HEK293 (cell line): ENCODE data around the gene PDE4A.
A peak's percentile ranks its signal among the peaks of the same experiment; 100 is the strongest.

Experiments used
- CTCF ChIA-PET: fragments of 350-600 bp; formaldehyde crosslinking; extraction: SDS; loops from one replicate; lab custom pipeline; 2021; ENCODE audit warnings: antibody characterized with exemption; lab: Yijun Ruan, JAX
- POLR2A ChIA-PET: fragments of 300-600 bp; formaldehyde crosslinking; extraction: SDS; loops from one replicate; lab custom pipeline; 2020; ENCODE audit warnings: antibody characterized with exemption, inconsistent platforms; lab: Yijun Ruan, JAX
- H3K27ac ChIP-seq: fragments of 200-500 bp; sonication (Bioruptor generic); 2 replicates; pipeline ENCODE4 v1.5.1; 2014; ENCODE audit warnings: low read depth, low read length, control low read depth, inconsistent platforms; ENCODE audit errors: extremely low read depth
- H3K36me3 ChIP-seq, 2 experiments: fragments of 200-500 bp in 1 of 2; sonication (Bioruptor generic) in 1 of 2; 1 replicate in 1 of 2; 2 replicates in 1 of 2; pipeline ENCODE4 v1.5.1; 2014 to 2017; ENCODE audit warnings: inconsistent platforms in 2 of 2, low read length in 2 of 2; ENCODE audit not compliant: control insufficient read depth in 2 of 2, insufficient read depth in 1 of 2
- H3K4me1 ChIP-seq: fragments of 200-500 bp; sonication (Bioruptor generic); 2 replicates; pipeline ENCODE4 v1.5.1; 2014; ENCODE audit warnings: mild to moderate bottlenecking, low read length, inconsistent platforms; ENCODE audit not compliant: control insufficient read depth, insufficient read depth
- H3K4me3 ChIP-seq: 2 replicates; pipeline ENCODE4 v1.5.1; 2011; ENCODE audit warnings: low read depth, mild to moderate bottlenecking, control low read depth, low read length, moderate library complexity
- H3K9me3 ChIP-seq: fragments of 200-500 bp; sonication (Bioruptor generic); 2 replicates; pipeline ENCODE4 v1.5.1; 2014; ENCODE audit warnings: low read depth, low read length, inconsistent platforms; ENCODE audit not compliant: control insufficient read depth, insufficient read depth
- CTCF ChIP-seq: fragments of 450-650 bp; formaldehyde crosslinking; IDR thresholded peaks from 2 replicates; pipeline ENCODE4 v1.5.1; 2016; ENCODE audit warnings: missing biosample characterization, missing genetic modification characterization
- GLIS2 ChIP-seq: fragments of 450-650 bp; formaldehyde crosslinking; IDR thresholded peaks from 2 replicates; pipeline ENCODE4 v1.5.1; 2016; ENCODE audit warnings: missing biosample characterization, missing genetic modification characterization
- INSM2 ChIP-seq: fragments of 450-650 bp; formaldehyde crosslinking; IDR thresholded peaks from 2 replicates; pipeline ENCODE4 v1.5.1; 2016; ENCODE audit warnings: missing biosample characterization, missing genetic modification characterization
- KLF17 ChIP-seq: fragments of 450-650 bp; formaldehyde crosslinking; IDR thresholded peaks from 2 replicates; pipeline ENCODE4 v1.5.1; 2016; ENCODE audit warnings: missing biosample characterization, missing genetic modification characterization
- PRDM10 ChIP-seq: fragments of 450-650 bp; formaldehyde crosslinking; IDR thresholded peaks from 2 replicates; pipeline ENCODE4 v1.5.1; 2016; ENCODE audit warnings: missing biosample characterization, missing genetic modification characterization
- REPIN1 ChIP-seq: fragments of 450-650 bp; formaldehyde crosslinking; IDR thresholded peaks from 2 replicates; pipeline ENCODE4 v1.5.1; 2017; ENCODE audit warnings: missing biosample characterization, missing genetic modification characterization, low read depth
- TCF7L2 ChIP-seq: IDR thresholded peaks from 2 replicates; pipeline ENCODE4 v1.6.1; 2011; ENCODE audit warnings: low read depth, mild to moderate bottlenecking, inconsistent platforms, low read length, moderate library complexity, borderline replicate concordance
- YY2 ChIP-seq: fragments of 450-650 bp; formaldehyde crosslinking; IDR thresholded peaks from 2 replicates; pipeline ENCODE4 v1.5.1; 2016; ENCODE audit warnings: missing biosample characterization, missing genetic modification characterization
- ZFP69B ChIP-seq: fragments of 450-650 bp; formaldehyde crosslinking; IDR thresholded peaks from 2 replicates; pipeline ENCODE4 v1.5.1; 2016; ENCODE audit warnings: missing biosample characterization, missing genetic modification characterization
- ZNF140 ChIP-seq: fragments of 450-650 bp; formaldehyde crosslinking; IDR thresholded peaks from 2 replicates; pipeline ENCODE4 v1.5.1; 2016; ENCODE audit warnings: missing biosample characterization, missing genetic modification characterization
- ZNF18 ChIP-seq: fragments of 450-650 bp; formaldehyde crosslinking; IDR thresholded peaks from 2 replicates; pipeline ENCODE4 v1.5.1; 2016; ENCODE audit warnings: missing biosample characterization, missing genetic modification characterization
- ZNF341 ChIP-seq: fragments of 450-650 bp; formaldehyde crosslinking; IDR thresholded peaks from 2 replicates; pipeline ENCODE4; 2016; ENCODE audit warnings: low read depth, missing biosample characterization, missing genetic modification characterization
- ZNF473 ChIP-seq: fragments of 450-650 bp; formaldehyde crosslinking; IDR thresholded peaks from 2 replicates; pipeline ENCODE4 v1.5.1; 2017; ENCODE audit warnings: missing biosample characterization, missing genetic modification characterization
- ZNF518A ChIP-seq: fragments of 450-650 bp; formaldehyde crosslinking; conservative IDR thresholded peaks from 2 replicates; pipeline ENCODE4 v1.5.1; 2016; ENCODE audit warnings: low read depth, missing biosample characterization, missing genetic modification characterization
- ZNF558 ChIP-seq: fragments of 450-650 bp; formaldehyde crosslinking; IDR thresholded peaks from 2 replicates; pipeline ENCODE4 v1.5.1; 2016; ENCODE audit warnings: missing biosample characterization, missing genetic modification characterization
- ZNF561 ChIP-seq: fragments of 450-650 bp; IDR thresholded peaks from 2 replicates; pipeline ENCODE4 v1.5.1; 2018; ENCODE audit warnings: missing biosample characterization, missing genetic modification characterization, borderline replicate concordance
- ZNF768 ChIP-seq: fragments of 450-650 bp; formaldehyde crosslinking; IDR thresholded peaks from 2 replicates; pipeline ENCODE4 v1.5.1; 2018; ENCODE audit warnings: missing biosample characterization, mild to moderate bottlenecking, missing genetic modification characterization

PDE4A gene

GRCh38 chr19:10424011-10424637 is 3.8 kb downstream of the PDE4A start (continued):
- TF ChIP-seq ZNF18 (tag by site-specific recombination) (no peak), INSM2 (tag by site-specific recombination) (no peak), ZNF341 (tag by site-specific recombination) (peak; percentile 63), ZNF768 (tag by site-specific recombination) (no peak), ZNF140 (tag by site-specific recombination) (no peak)

GRCh38 chr19:10427169-10427568 is 6.8 kb downstream of the PDE4A start:
- H3K4me1 ChIP-seq = no peaks in the 10 kb centered on the region
- H3K36me3 ChIP-seq = no peaks in the 10 kb centered on the region
- no peak overlapping the region for H3K4me3 ChIP-seq
- no peaks in the 10 kb centered on the region for H3K9me3 ChIP-seq
- CTCF ChIA-PET = interaction anchor here (0.6 to 8.3 kb wide), 6 partner anchors 9 to 783 kb away, joined by 3 to 71 read pairs (median 10); partner anchors contain the start of gene CDC37
- H3K27ac ChIP-seq = no peak overlapping the region
- POLR2A ChIA-PET = no interaction called here
- TF ChIP-seq KLF17 (tag by site-specific recombination) (no peak), YY2 (no peak), REPIN1 (tag by site-specific recombination) (no peak), PRDM10 (no peak), ZFP69B (tag by site-specific recombination) (no peak), TCF7L2 (no peak), ZNF561 (tag by site-specific recombination) (no peak), ZNF558 (tag by site-specific recombination) (no peak), GLIS2 (tag by site-specific recombination) (no peak), ZNF473 (tag by site-specific recombination) (no peak), CTCF (tag by site-specific recombination) (no peak), ZNF518A (tag by site-specific recombination) (no peak)
